Measurements from ENCODE around the gene STAT6. TPM values are rescaled to one million over a fixed set of nuclear protein-coding genes. Genes with fewer than 3 reads are reported as not detected.

STAT6 gene
- polyA plus RNA-seq, 4 donors, result 88.9 to 114 (median 98.0) TPM

DNA sequence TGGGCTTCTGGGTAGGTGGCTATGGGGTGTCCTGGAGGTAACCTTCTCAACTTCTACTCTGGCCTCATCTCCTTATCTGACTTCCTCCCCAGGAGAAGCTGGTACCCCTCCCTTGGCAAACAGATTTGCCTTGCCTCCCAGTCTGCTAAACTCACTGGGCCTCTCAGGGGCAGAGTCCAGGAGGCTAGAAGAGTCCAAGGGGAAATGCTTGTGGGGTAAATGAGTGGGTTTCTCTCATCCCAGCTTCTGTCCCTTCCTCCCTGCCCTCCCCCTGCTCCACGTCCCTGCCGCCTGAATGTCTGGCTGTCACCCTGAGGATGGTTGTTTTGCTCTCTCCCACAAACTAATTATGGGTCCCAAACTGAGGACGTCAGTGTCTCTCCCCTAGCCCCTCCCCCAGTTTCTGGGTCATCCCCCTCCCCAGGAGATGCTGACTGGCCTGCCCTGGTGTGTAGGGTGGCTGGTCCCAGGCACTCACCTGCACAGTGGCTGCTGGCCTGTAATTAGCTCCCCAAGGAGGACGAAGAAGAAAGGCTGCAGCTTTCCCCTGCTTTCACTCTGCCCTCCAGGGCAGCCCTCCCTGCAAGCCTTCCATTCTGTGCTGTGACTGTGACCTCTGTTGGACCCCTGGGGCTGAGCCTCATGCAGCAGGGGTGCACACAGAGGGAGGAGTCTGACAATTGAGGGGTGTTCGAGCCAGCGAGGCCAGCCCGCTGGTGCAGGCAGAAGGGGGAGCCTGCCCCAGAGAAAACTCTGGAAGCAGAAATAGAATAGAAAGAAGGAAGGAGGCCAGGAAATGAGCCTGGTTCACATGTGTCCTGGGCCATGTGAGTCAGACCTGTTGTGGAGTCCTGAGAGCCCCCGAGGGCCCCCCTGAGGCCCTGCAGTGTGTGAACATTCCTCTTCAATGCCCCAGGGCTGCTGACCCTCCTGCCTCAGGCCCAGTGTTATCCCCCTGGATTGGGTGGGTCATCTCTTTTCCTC lies 36.1 kb upstream of the STAT6 start, which contains the start of gene LRP1-AS:
LRP1-AS (minus strand) TSS at position 659 of the 984 bp plus-strand sequence.
- DNase-seq (ENCODE audit: low read depth in 4 of 4, low spot score in 3 of 4), result no peak

DNA sequence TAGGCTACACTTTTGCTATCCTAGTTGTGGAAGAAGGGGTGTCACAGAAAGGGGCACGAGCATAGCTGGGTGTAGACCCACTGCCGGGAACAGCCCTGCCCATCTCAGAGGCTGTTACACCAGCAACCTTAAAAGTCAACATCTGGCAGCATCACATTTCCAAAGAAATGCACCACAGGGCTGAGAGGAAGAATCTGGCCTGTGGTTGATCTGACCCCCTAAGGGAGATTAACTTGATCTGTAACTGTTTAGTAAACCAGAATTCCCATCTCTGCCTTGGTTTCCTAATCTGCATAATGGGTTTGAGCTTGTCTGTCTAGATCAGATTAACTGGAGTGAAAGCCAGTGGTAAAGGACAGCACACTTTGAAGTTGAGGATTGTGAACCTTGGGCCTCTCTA lies 34.9 kb upstream of the STAT6 start:
- no peak for DNase-seq (ENCODE audit: low read depth in 4 of 4, low spot score in 3 of 4)

DNA sequence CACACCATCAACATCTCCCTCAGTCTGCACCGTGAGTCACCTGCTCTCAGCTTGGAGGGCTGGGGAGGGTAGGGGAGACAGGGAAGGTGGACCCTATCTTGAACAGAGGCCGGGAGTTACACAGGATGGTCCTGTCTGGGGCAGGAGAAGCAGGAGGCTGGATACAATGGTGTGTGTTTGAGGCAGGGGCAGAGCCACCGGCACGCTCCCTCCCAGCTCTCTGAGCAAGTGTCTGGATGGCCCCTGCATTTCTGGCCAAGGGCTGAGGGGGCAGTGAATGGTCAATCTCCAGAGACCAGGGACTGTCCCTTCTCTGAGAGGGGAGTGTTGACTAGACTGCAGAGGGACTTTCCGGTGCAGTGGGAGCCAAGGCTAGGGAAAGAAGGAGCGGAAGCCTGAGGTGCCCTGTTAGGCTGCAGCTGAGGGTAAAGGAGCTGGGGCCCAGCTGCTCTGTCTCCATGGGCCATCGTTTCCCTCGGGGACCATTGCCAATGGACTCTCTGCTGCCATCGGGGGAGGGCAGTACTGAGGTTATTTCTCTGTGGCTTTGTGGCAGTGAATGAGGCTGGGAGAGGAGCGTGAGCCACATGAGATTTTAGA lies 34.4 kb upstream of the STAT6 start:
- no peak for DNase-seq (ENCODE audit: low read depth in 4 of 4, low spot score in 3 of 4)

DNA sequence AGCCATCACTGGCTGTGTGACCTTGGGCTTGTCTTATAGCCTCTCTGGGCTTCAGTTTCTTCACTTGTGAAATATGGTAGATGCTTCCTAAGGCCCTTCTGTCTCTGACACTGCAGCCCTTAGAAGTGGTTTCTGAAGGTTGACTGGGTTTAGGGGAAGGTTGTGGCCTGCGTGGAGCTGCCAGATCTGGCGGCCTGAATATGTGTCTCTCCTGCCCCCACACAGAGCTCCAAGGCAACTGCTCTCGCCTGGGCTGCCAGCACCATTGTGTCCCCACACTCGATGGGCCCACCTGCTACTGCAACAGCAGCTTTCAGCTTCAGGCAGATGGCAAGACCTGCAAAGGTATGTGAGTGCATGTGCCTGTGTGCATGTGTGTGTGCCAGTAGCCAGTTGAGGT lies 32.3 kb upstream of the STAT6 start:
- DNase-seq (ENCODE audit: low read depth in 4 of 4, low spot score in 3 of 4), result no peak

DNA sequence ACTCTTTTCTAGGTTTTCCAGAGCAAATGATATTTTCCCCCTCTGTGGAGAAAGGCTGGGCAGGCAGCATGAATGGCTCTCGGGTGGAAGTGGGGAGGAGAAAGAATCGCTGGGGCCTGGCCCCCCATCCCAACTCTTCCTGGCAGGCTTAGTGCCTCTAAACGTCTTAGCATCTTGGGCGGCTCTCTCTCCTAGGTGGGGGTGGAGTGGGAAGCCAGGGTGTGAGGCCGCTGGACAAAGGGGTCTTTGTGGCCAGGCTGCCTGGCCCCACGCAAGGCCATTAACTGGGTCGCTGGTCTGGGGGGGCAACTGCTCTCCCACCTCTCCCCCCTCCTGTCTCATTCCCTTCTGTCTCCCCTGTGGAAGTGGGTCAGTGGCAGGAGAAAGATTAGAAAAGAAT lies 31.6 kb upstream of the STAT6 start:
- no peak for DNase-seq (ENCODE audit: low read depth in 4 of 4, low spot score in 3 of 4)

DNA sequence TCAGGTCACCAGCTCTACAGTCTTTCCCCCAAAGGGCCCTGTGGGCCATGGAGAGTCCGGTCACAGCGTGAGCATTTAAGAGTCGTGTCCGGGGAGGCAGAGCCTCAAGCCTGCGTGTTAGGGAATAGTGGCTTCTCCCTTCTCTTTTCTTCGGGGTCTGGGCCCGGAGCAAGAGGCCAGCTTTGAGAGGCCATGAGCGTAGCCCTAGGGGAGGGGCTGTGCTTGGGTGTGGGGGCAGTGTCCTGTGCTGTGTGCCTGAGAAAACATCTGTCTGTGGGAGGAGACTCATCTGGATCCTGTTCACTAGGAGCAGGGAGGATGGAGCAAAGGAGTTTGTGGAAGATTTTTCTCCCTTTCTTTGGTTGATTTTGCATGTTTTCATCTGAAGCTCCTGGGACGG lies 31.0 kb upstream of the STAT6 start:
- no peak for DNase-seq (ENCODE audit: low read depth in 4 of 4, low spot score in 3 of 4)

DNA sequence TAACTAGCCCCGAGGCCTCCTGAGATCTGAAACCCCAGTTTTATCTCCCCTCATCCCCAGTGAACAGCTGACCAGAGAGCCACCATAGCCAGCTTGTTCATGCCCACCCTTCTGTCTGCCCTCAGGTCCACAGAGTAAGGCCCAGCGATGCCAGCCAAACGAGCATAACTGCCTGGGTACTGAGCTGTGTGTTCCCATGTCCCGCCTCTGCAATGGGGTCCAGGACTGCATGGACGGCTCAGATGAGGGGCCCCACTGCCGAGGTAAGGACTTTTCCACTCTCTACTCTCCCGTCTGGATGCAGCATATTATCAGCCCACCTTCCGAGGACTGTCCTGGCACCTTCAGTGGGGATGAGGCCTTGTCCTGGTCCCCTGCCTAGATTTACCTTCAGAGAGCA lies 30.1 kb upstream of the STAT6 start:
- no peak for DNase-seq (ENCODE audit: low read depth in 4 of 4, low spot score in 3 of 4)

DNA sequence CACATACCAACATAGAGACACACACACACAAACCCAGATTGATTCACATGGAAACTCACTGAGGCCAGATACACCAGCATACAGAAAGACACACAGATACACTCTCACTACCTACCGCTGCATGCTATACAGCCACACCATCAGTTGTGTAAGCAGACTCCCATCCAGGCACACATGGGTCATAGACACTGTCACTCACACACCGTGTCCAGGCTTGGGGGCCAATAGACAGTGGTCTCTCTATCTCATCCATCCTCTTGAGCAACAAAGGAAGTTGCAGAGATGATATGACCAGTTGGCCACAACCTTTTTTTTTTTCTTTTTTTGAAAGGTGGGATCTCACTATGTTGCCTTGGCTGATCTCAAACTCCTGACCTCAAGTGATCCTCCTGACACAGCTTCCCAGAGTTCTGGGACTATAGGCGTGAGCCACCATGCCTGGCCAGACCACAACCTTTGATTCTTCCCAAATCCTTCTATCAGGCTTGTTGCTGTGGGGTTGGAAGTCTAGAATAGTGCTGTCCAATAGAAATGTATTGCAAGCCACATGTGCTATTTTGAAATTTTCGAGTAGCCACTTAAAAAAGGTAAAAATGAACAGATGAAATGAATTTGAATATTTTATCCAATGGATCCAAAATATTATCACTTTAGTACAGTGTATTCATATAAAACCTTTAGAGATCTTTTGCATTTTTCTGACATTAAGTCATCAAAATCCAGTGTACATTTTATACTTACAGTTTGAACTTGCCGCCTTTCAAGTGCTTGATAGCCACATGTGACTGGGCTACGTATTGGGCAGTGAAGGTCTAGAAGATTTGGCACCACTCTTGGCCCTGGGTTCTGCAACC lies 28.9 kb upstream of the STAT6 start:
- no peak for DNase-seq (ENCODE audit: low read depth in 4 of 4, low spot score in 3 of 4)

DNA sequence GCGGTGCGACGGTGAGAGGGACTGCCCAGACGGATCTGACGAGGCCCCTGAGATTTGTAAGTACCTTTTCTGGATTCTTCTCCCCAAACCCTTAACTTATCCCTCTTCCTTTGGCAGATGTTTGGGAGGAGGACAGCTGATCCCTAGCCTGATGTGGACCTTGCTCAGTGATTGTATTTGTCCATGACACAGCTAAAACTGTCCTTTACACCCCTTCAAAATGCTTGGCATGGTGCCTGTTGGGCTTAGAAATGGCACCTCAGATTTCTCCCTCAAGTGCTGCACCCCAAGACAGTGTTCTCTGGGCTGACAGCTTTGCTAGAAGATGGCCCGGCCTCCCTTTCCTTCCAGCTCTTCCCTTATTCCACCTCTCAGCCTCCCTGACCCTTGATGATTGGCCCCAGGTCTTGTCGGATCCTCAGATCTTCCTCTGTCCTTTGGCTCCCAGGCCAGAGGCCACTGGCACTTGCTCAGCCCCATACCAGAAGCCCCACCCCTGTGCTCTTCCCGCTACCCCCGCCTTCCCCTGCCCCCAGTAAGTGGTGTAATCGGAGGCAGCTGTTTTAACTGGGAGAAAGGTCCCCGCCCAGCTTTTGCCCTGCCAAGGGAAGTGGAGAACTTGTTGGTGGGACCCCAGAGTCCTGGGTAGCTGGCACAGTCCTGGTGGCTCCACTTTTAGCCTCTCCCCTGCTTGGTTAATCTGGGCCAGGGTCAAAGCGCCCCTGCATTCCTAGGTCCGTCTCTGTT lies 27.5 kb upstream of the STAT6 start:
- DNase-seq (ENCODE audit: low read depth in 4 of 4, low spot score in 3 of 4), result no peak

DNA sequence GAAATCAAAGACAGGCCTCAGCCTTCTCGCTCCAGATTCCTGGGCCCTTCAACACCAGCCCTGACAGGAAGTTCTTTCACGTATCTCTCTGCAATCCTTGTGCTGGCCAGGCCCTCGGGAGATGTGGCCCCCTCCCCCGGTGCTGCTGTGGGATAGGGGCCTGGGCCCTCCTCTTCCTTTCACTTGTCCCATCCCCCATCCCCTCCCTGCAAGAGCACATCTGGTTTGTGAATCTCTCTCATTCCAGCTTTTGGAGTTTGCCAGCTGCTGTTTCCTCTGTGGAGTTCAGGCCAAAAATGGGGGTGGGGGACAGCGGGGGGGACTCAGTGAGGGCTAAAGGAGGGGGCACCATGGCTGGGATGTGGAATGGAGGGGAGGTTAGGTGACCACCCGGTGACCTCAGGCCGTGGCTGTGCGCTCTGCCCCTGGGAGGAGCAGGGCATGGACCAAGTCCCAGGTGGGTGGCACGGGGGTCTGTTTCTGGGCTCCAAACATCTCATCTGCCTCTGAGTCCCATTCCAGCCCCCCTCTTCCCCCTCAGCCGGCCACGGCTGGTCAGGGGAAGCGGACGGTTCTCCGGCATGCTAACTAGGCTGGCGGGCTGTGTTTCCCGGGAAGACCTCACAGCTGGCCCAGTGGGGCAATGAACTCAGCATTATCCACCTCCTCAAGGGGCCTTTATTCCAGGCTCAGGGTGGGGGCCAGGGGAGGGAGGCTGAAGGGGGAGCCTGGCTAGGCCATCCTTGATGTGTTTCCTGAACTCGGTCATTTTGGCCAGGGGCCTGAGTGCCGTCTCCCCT lies 24.6 kb upstream of the STAT6 start:
- DNase-seq (ENCODE audit: low read depth in 4 of 4, low spot score in 3 of 4), result no peak

DNA sequence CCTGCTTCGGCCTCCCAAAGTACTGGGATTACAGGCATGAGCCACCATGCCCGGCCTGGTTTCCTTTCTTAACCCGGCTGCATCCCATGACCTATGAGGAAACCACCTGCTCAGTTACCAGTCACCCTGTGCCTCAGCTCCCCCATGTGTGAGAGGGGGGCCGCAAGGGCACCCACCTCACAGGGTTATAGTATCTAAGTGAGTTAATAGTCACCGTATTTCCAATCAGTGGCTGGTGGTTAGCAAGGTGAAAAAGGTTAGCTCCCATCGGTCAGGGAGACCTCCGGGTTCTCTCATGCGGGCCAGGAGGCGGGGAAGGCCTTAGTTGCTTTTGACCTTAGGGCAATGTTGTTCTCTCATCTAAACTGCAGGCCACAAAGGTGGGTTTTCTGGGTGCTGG lies 23.8 kb upstream of the STAT6 start:
- no peak for DNase-seq (ENCODE audit: low read depth in 4 of 4, low spot score in 3 of 4)

DNA sequence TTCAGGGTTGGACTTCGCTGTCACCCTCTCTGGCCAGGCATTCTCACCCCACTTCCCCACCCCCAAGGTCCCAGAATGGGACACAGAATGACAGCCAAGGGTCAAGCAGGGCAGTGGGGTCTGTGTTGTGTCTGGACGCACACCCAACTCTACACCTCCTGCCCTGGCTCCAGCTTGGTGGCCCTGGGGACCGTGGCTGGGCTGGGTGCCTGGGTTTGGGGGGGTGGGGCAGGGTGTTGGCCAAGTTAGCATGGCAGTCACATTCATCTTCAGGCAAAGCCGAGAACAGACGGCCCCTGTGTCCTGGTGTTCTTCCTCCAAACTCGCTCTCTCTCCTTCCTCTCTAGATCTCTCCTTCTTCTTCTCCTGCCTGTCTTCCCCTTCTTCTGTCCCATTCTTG lies 22.8 kb upstream of the STAT6 start:
- no peak for DNase-seq (ENCODE audit: low read depth in 4 of 4, low spot score in 3 of 4)

DNA sequence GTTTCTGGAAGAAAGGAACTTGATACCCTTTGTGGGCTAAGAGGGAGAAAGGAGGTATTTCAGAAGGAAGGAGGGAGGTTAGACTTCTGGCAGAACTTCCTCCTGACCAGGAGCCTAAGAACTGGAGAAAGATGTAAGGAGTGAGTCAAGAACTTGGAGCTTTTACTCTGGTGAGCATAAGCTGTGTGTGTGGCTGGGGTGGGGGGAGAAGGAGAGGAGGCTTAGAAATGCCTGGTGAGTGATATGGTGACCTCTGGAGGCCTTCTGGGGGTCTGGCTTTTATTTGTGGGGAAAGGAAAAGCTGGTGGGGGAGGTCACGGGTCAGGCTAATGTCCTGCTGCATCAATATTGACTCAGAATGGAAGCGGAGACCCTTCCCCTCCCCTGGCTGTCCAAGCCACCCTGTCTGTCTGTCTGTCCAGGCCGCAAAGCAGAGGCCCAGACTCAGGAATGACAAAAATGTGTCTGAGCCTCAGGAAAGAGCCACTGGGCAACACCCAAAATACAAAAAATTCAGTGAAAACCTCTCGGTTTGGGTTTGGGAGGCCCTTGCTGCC lies 21.9 kb upstream of the STAT6 start:
- DNase-seq (ENCODE audit: low read depth in 4 of 4, low spot score in 3 of 4), result no peak

DNA sequence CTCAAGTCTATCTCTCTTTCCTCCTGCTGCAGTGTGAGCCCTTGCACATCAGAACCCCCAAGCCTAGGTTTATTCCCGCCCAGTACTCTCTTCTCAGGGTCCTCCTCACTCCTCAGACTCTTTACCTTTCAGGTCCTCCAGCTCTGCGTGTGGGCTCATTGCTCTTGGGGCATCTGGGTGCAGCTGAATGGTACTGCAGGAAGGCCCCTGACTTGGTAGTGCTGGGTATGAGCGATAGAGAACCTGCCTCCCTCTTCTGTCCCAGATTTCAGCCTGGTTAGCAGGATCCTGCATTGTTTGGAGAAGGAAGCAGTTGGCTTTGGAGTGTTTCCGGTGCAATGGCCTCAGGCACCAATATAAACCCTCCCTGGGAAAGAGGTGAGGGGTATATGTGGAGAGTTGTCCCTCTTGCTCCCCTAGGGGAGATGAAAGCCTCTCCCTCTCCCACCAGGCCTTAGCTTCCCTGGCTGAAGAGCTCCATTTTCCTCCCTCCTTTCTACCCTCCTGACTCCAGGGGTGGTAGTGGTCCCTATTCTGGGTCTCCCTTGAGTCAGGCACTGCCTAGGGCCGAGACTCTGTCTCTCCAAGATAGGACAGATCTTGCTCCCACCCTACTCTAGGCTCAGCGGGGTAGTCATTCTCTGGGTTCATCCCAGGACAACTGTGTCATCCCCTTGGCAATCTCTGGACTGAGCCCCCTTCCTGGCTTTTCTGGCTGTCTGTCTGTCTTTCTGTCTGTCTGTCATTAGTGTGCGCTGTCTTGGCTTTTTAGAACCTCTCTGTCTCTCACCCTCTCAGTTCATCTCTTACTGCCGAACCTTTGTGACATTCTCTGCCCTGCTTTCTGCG lies 21.0 kb upstream of the STAT6 start:
- DNase-seq (ENCODE audit: low read depth in 4 of 4, low spot score in 3 of 4), result no peak

DNA sequence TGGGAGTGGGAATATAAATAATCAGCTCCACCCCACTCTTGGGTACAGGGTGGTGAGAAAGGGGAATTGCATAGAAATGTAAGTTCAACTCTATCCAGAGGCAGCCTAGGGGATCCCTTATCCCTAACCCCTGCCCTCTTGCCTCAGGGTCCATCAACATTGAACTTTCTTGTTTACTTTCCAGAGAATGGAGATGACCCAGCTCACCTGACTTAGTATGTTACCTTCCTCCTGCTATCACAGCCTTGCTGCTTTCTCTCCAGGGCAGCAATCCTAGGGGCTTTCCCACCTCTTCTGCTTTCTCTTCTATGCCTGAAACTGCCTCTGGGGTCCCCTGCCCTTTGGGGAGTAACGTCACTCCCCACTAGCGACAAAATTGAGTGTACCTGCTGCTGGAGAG lies 19.8 kb upstream of the STAT6 start:
- no peak for DNase-seq (ENCODE audit: low read depth in 4 of 4, low spot score in 3 of 4)

DNA sequence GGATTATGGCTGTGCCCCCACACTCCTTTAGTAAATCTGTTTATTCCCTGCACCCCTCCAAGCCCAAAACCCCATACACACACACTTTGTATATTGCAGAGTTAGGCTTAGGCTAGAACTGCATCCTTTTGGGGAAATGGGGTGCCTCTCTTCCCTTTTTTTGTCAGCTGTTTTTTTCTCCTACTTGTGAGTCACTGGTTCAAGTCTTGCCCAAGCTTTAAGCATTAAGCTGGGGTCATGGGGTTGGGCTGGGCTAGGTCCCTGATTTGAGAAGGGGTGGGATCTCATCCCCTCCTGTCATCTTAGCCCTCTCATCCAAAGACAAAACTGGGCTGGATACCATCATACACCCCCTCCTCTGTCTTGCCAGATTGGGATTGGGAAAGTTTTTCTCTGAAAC lies 18.7 kb upstream of the STAT6 start:
- DNase-seq (ENCODE audit: low read depth in 4 of 4, low spot score in 3 of 4), result no peak

DNA sequence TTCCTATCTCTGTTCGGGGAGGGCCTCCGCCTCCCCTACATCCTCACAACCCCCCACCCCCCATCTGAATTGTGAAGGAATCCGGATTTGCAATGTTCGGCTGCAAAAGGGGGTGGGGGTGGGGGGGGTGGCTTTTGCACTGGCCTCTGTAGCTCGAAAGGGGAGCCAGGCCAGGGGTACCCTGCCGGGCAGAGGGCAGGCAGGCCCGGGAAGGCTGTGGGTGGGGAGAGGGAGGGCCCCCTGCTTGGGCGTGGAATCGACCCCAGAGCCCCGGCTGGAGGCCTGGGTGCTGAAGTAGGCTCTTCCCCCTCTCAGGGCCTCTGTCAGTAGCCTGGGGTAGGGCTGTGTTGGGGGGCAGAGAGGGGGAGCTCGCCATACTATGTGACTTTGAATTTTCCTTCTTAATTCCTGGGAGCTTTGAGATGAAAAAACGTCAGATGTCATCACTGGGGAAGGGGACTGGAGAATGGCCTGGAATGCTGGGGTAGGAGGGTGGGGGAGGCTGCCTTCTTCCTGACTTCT lies 18.2 kb upstream of the STAT6 start:
- no peak for DNase-seq (ENCODE audit: low read depth in 4 of 4, low spot score in 3 of 4)
